Uterus (tissue), 4 donors: Measurements from ENCODE around the gene FRK. TPM values are rescaled to one million over a fixed set of nuclear protein-coding genes. Genes with fewer than 3 reads are reported as not detected.

Experiments
- DNase-seq, 2 donors: peaks; one replicate each; pipeline ENCODE4 v3.0.0-alpha.2; 2019 to 2020
- H3K27ac ChIP-seq, 2 donors: fragments of 200-600 bp; sonication (generic); 1 replicate in 1 of 2; 2 replicates in 1 of 2; pipeline ENCODE4 v1.5.1; 2016 to 2018
- H3K27me3 ChIP-seq, 2 donors: fragments of 200-600 bp; sonication (generic); one replicate each; pipeline ENCODE4 v1.5.1; 2018 to 2019; ENCODE audit warnings: control low read depth in 1 of 2
- H3K36me3 ChIP-seq, 2 donors: fragments of 200-600 bp; sonication (generic); one replicate each; pipeline ENCODE4 v1.5.1; 2019; ENCODE audit warnings: control low read depth in 1 of 2
- H3K4me1 ChIP-seq, 2 donors: fragments of 200-600 bp; sonication (generic); one replicate each; pipeline ENCODE4 v1.5.1; 2018 to 2019; ENCODE audit warnings: control low read depth in 1 of 2
- H3K4me3 ChIP-seq, 2 donors: fragments of 200-600 bp; sonication (generic); 1 replicate in 1 of 2; 2 replicates in 1 of 2; pipeline ENCODE4 v1.5.1; 2018 to 2019; ENCODE audit warnings: mild to moderate bottlenecking in 1 of 2
- H3K9me3 ChIP-seq, 2 donors: fragments of 200-600 bp; sonication (generic); one replicate each; pipeline ENCODE4 v1.5.1; 2019; ENCODE audit warnings: control low read depth in 1 of 2
- CTCF ChIP-seq, 4 experiments: fragments of 200-600 bp in 2 of 4; fragments of 450-650 bp in 2 of 4; sonication (generic) in 2 of 4; IDR thresholded peaks; one replicate each; pipeline ENCODE4 v1.5.1; 2016 to 2019; ENCODE audit warnings: antibody characterized with exemption in 4 of 4, mild to moderate bottlenecking in 2 of 4, moderate library complexity in 1 of 4
- POLR2A ChIP-seq, 2 donors: fragments of 450-650 bp; IDR thresholded peaks; one replicate each; pipeline ENCODE4 v1.6.1; 2016; ENCODE audit warnings: antibody characterized with exemption in 2 of 2, mild to moderate bottlenecking in 1 of 2, moderate library complexity in 1 of 2
- intact Hi-C: fragments of 100-400 bp; cut with DNase I; formaldehyde crosslinking; loops from one replicate; pipeline ENCODE4 v1.15.1; 2023; ENCODE audit warnings: low total_unique reads
- total RNA-seq, 4 donors: library from RNA; depleted of rRNA in 3 of 4; stranded (reverse); fragments of >200 nt in 3 of 4; gene quantifications; one replicate each; pipeline versions ENCODE4 v1.1.0 to v1.2.4, GENCODE V29; 2014 to 2023
- donor health status: DM: yes; HTN: yes; CAD: no.

Gene FRK
- total RNA-seq, 4 donors from 2014 or later, result 1.8 to 8.2 (median 2.3) TPM

- Histone ChIP-seq H3K4me1 (no peaks in the 10 kb centered on the region), H3K36me3 (no peaks in the 10 kb centered on the region), H3K27ac (no peak overlapping the region), H3K9me3 (no peaks in the 10 kb centered on the region), H3K4me3 (no peak overlapping the region), H3K27me3 (no peaks in the 10 kb centered on the region)
- intact Hi-C loops, result no loop called here
- no peak for DNase-seq
- TF ChIP-seq POLR2A (IDR thresholded peaks at IDR 0.05), result no peak
- no peak for TF ChIP-seq CTCF (IDR thresholded peaks at IDR 0.05)
These were observed 177.9 kb downstream of the FRK start for GRCh38 chr6:115882771-115883170.

DNA sequence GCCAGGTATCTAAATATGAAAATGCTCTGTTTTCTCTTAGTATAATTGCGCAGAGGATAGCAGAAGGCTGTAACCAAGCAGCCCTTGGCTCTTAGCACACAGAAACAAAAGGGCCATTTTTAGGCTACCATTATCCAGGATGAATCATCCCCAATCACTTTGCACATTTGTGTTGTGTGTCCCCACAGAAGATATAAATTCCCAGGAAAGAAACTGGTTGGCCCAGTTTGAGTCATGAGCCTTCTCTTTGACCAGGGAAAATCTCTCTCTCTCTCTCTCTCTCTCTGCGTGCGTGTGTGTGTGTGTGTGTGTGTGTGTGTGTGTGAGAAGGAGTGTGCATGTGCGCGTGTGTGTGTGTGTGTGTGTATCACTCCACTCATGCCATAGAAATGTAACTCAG is 178.5 kb downstream of the FRK start:
- intact Hi-C loops, result no loop called here
- H3K36me3 ChIP-seq, result no peaks in the 10 kb centered on the region
- H3K27ac ChIP-seq, result no peak overlapping the region
- no peaks in the 10 kb centered on the region for H3K27me3 ChIP-seq
- no peak for DNase-seq
- no peak overlapping the region for H3K4me3 ChIP-seq
- TF ChIP-seq POLR2A (IDR thresholded peaks at IDR 0.05) (no peak), CTCF (IDR thresholded peaks at IDR 0.05) (no peak)
- no peaks in the 10 kb centered on the region for H3K9me3 ChIP-seq
- no peaks in the 10 kb centered on the region for H3K4me1 ChIP-seq

Other genes starting within 250 kb of the FRK start
- gene NT5DC1, start 40.0 kb upstream of the FRK start, total RNA-seq, result 10 to 100 TPM in 1 of 4 donors, 1 to 10 TPM in 3; 2.6 to 37.8 (median 6.5) TPM
- gene COL10A1, start 65.2 kb upstream of the FRK start, total RNA-seq, result under 1 TPM in 1 of 4 donors, not detected in 3; 0.07 TPM
- gene TSPYL4, start 193.2 kb upstream of the FRK start, total RNA-seq, result 10 to 100 TPM in 3 of 4 donors, 1 to 10 TPM in 1; 9.7 to 34.9 (median 25.3) TPM
- 10 to 100 TPM; 17.4 to 94.9 (median 57.7) TPM for gene TSPYL1, start 219.0 kb upstream of the FRK start, total RNA-seq